Neutrophil (primary cell): ENCODE measurements around the gene TEFM.
A peak's percentile ranks its signal among the peaks of the same experiment; 100 is the strongest.

Experiments
- H3K27ac ChIP-seq: fragments of 200-600 bp; sonication (generic); 2 replicates; pipeline ENCODE4 v1.5.1; 2016; ENCODE audit warnings: mild to moderate bottlenecking, moderate library complexity
- H3K27me3 ChIP-seq: fragments of 200-600 bp; sonication (generic); 2 replicates; pipeline ENCODE4 v1.6.0; 2016; ENCODE audit warnings: mild to moderate bottlenecking
- H3K36me3 ChIP-seq: fragments of 200-600 bp; sonication (generic); 2 replicates; pipeline ENCODE4 v1.5.1; 2017
- H3K4me1 ChIP-seq, 2 experiments: fragments of 200-600 bp in 1 of 2; sonication (generic) in 1 of 2; 1 replicate in 1 of 2; 2 replicates in 1 of 2; pipeline versions ENCODE4 v1.5.1 to v1.6.1; 2013 to 2016; ENCODE audit warnings: low read depth in 1 of 2, low read length in 1 of 2, mild to moderate bottlenecking in 1 of 2, moderate library complexity in 1 of 2; ENCODE audit not compliant: control insufficient read depth in 1 of 2, insufficient read depth in 1 of 2
- H3K4me3 ChIP-seq, 2 experiments: fragments of 200-600 bp in 1 of 2; sonication (generic) in 1 of 2; 1 replicate in 1 of 2; 2 replicates in 1 of 2; pipeline ENCODE4 v1.5.1; 2013 to 2016; ENCODE audit warnings: low read depth in 1 of 2, low read length in 1 of 2, mild to moderate bottlenecking in 1 of 2, moderate library complexity in 1 of 2
- H3K9me3 ChIP-seq: fragments of 200-600 bp; sonication (generic); 2 replicates; pipeline ENCODE4 v1.5.1; 2016
- TF ChIP-seq, protein P1 (sequence below): fragments of 200-600 bp; sonication (generic); IDR thresholded peaks from 2 replicates; pipeline ENCODE4 v1.5.1; 2016; ENCODE audit warnings: antibody characterized with exemption

Gene TEFM, protein sequence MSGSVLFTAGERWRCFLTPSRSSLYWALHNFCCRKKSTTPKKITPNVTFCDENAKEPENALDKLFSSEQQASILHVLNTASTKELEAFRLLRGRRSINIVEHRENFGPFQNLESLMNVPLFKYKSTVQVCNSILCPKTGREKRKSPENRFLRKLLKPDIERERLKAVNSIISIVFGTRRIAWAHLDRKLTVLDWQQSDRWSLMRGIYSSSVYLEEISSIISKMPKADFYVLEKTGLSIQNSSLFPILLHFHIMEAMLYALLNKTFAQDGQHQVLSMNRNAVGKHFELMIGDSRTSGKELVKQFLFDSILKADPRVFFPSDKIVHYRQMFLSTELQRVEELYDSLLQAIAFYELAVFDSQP

DNA sequence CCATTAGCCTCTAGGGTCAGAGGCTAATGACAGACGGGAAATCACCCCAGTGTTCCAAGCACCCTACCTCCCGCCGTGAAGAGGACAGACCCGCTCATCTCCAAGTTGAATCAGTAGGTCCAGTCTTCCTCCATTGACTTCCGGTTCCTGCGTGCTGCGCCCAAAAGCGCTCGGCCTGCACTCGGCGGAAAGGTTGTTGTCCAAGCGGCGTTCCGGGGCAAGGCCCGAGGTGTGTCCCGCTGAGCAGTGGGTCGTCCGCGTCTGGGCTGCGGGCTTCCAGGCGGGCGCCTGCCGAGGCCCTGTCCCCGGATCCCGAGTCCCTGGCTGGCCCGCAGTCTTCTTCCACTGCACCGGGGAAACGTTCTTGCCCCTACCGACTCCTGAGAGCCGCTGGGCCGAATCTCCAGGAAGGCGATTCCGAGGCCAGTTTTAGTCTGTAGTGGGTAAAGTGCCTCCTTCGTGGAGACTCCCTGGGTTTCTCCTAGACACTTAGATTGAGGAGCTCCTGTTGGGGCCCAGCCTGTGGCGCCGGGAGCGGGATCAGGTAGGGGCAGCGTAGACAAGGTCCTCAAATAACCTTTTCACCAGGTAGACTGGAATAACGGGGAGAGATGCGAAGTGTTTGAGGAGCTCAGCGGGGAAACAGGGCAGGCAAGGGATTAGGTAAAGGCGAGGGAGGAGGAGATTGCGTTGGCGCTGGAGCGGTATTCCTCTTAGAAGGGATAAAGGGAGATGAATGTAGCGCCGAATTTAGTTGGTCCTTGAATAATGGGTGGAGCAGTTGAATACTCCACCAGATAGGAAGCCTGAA lies at the start of gene TEFM:
TEFM (minus strand) TSS at position 138 of the 811 bp plus-strand sequence; CDS start at position 98, 40 bp downstream.
- TF ChIP-seq, protein P1, sequence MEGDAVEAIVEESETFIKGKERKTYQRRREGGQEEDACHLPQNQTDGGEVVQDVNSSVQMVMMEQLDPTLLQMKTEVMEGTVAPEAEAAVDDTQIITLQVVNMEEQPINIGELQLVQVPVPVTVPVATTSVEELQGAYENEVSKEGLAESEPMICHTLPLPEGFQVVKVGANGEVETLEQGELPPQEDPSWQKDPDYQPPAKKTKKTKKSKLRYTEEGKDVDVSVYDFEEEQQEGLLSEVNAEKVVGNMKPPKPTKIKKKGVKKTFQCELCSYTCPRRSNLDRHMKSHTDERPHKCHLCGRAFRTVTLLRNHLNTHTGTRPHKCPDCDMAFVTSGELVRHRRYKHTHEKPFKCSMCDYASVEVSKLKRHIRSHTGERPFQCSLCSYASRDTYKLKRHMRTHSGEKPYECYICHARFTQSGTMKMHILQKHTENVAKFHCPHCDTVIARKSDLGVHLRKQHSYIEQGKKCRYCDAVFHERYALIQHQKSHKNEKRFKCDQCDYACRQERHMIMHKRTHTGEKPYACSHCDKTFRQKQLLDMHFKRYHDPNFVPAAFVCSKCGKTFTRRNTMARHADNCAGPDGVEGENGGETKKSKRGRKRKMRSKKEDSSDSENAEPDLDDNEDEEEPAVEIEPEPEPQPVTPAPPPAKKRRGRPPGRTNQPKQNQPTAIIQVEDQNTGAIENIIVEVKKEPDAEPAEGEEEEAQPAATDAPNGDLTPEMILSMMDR, result no peak
- H3K4me3 ChIP-seq, result peak within 1 kb of the TSS; percentile 70 to 85

DNA sequence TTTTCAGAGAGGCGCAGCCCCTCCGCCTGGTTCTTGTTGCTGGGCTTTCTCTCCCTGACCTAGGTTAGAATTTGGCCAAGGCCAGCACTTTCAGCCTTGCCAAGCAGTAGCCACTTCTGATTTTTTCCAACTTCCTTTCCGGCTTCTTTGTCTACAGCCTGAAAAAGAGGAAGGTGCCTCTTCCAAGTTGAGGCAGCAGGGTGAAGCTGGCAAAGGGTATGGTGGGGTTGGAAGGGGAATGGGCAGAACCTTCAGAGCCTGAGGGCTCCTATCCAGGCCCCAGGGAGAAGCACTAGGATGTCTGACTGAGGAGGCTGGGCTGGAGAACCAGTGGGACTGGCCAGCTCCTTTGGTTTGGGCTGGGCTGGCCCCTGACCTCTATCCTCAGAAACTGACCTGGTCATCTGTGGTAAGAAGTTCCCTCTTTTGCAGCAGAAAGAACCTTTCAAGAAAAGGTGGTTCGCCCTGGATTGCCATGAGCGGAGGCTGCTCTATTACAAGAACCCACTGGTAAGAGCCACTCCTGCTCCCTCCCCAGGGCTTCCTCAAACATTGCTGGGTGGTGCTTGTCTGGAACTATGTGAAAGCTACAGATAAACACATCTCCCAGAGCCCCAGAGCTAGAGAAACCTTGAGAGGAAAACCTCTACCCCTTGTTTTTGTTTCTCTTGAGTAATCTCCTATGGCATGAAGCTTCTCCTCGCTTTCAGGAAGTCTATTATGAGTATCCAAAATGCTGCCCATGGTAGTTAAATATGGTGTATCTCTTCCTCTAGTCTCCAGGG lies 48.2 kb upstream of the TEFM start:
- Histone ChIP-seq H3K4me1 (peaks cover 42 to 44% of the 10 kb centered on the region in 2 experiments), H3K4me3 (peak overlapping the region in 1 of 2 experiments; percentile 39), H3K9me3 (no peaks in the 10 kb centered on the region), H3K36me3 (no peaks in the 10 kb centered on the region), H3K27me3 (no peaks in the 10 kb centered on the region), H3K27ac (peak overlapping the region; percentile 81)
- TF ChIP-seq, protein P1, result no peak

More for the DNA sequence above, at the start of gene TEFM:
- Histone ChIP-seq H3K9me3 (no peaks in the 10 kb centered on the region), H3K36me3 (peaks cover 16% of the 10 kb centered on the region), H3K27ac (peak within 1 kb of the TSS; percentile 87), H3K4me1 (peaks cover 9 to 16% of the 10 kb centered on the region in 2 experiments), H3K27me3 (no peaks in the 10 kb centered on the region)

DNA sequence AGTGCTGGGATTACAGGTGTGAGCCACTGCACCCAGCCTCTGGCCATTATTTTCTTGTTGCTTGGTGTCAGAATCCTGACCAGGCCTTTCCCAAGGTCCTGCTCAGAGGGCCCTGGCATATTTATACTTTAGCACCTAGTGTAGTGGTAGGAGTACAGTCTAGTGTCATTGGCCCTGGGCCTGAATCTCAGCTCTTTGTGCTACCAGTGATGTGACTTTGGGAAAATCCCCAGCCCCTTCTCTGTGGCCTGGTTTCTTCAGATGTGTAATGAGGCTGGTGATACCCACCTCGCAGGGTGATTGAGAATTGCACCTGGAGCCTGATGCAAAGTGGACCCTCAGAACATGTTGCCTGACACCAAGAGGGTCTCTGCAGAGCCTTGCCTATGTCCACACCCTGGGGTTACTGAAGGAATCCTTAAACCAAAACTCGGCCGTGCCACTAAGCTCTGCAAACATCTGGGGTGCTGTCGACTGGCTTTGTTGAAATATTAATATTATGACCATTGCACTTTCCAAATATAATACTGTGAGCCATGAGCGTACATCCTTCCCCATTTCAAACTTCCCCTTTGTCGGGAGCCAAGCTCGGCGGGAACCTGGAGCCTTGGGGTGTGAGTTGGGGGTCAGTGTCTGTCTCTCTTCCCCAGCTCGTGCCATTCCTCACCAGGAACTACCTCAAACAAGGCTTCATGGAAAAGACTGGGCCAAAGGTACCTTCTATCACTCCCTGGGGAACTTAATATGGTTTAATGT lies 46.8 kb upstream of the TEFM start:
- TF ChIP-seq, protein P1, result no peak
- no peaks in the 10 kb centered on the region for H3K36me3 ChIP-seq
- H3K4me3 ChIP-seq, result peak overlapping the region; percentile 27 to 39
- no peaks in the 10 kb centered on the region for H3K9me3 ChIP-seq
- H3K27ac ChIP-seq, result peak overlapping the region; percentile 81
- no peaks in the 10 kb centered on the region for H3K27me3 ChIP-seq
- peaks cover 32 to 33% of the 10 kb centered on the region in 2 experiments for H3K4me1 ChIP-seq

DNA sequence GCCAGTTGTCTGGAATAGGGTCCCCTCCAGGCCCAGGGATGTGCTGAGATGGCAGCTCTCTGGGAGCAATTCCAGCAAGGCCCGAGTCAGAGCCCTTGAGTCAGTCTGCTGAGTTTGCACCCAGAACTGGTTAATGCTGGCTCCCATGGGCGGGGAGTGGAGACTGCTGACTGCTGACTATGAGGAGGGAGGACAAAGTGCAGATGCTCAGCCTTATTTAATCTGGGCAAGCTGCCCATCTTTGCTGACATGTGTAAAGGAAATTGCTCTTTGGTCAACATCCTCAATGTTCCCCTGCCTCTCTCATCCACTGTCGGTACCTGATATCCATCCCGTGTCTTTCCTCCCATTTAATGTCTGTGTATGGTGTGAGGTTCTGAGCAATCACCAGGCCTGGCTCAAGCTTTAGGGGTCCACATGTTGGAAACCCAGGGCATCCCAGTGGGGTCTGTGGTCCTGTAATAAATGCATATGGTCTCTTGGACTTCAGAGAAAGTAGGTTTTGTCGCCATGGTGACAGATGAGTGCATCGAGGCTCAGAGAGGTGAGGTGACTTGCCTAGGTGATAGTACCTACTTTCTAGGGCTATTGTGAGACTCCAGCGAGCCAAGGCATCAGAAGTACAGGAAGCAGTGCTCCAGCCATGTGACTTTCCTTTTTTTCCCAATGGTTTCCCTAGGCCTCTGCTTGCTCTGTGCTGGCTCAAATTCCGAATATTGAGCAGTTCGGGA lies 44.8 kb upstream of the TEFM start:
- Histone ChIP-seq H3K27ac (no peak overlapping the region), H3K9me3 (no peaks in the 10 kb centered on the region), H3K4me3 (no peak overlapping the region), H3K36me3 (no peaks in the 10 kb centered on the region), H3K27me3 (no peaks in the 10 kb centered on the region), H3K4me1 (peaks cover 28 to 30% of the 10 kb centered on the region in 2 experiments)
- TF ChIP-seq, protein P1, result no peak
